ENCODE results near the gene WNT5B.

The WNT5B gene

GRCh38 chr12:1651946-1652345, 22.9 kb downstream of the WNT5B start:
- no peak for DNase-seq (ENCODE audit: low spot score)

- no peak for DNase-seq (ENCODE audit: low spot score)
Observed at GRCh38 chr12:1655225-1655788, 26.3 kb downstream of the WNT5B start.

- no peak for DNase-seq (ENCODE audit: low spot score)
Observed at GRCh38 chr12:1656902-1657301, 27.9 kb downstream of the WNT5B start.

- no peak for DNase-seq (ENCODE audit: low spot score)
Observed at GRCh38 chr12:1657688-1658087, 28.7 kb downstream of the WNT5B start.

GRCh38 chr12:1660304-1661187, 31.5 kb downstream of the WNT5B start:
- DNase-seq (ENCODE audit: low spot score), result peak; percentile 25

GRCh38 chr12:1661553-1662335, 32.7 kb downstream of the WNT5B start:
- DNase-seq (ENCODE audit: low spot score), result peak; percentile 82

- DNase-seq (ENCODE audit: low spot score), result peak; percentile 28
Observed at GRCh38 chr12:1662761-1663439, 33.9 kb downstream of the WNT5B start.

- no peak for DNase-seq (ENCODE audit: low spot score)
Observed at GRCh38 chr12:1663440-1664132, 34.6 kb downstream of the WNT5B start.

GRCh38 chr12:1665366-1665765, 36.3 kb downstream of the WNT5B start:
- DNase-seq (ENCODE audit: low spot score), result peak; percentile 30

- peak; percentile 84 for DNase-seq (ENCODE audit: low spot score)
Observed at GRCh38 chr12:1666215-1666614, 37.2 kb downstream of the WNT5B start.

- DNase-seq (ENCODE audit: low spot score), result peak; percentile 41
Observed at GRCh38 chr12:1666685-1667162, 37.7 kb downstream of the WNT5B start.

GRCh38 chr12:1668833-1669543, 40.0 kb downstream of the WNT5B start:
- peak; percentile 30 for DNase-seq (ENCODE audit: low spot score)

- no peak for DNase-seq (ENCODE audit: low spot score)
Observed at GRCh38 chr12:1670358-1671268, 41.6 kb downstream of the WNT5B start.

- no peak for DNase-seq (ENCODE audit: low spot score)
Observed at GRCh38 chr12:1676043-1676442, 47.0 kb downstream of the WNT5B start.

GRCh38 chr12:1680804-1681492, 51.9 kb downstream of the WNT5B start:
- DNase-seq (ENCODE audit: low spot score), result no peak

- no peak for DNase-seq (ENCODE audit: low spot score)
Observed at GRCh38 chr12:1681493-1681807, 52.4 kb downstream of the WNT5B start.

- DNase-seq (ENCODE audit: low spot score), result no peak
Observed at GRCh38 chr12:1688086-1688710, 59.2 kb downstream of the WNT5B start.

- DNase-seq (ENCODE audit: low spot score), result peak; percentile 97
Observed at GRCh38 chr12:1690578-1691122, 61.6 kb downstream of the WNT5B start, which contains the start of gene ADIPOR2. TSS of gene ADIPOR2 (plus strand) at chr12:1691070. CDS start at chr12:1754344, 63,274 bp downstream.

Measured in hematopoietic multipotent progenitor cell treated with erythropoietin and hydrocortisone succinate and interleukin-3 and kit ligand, for 15 days (in vitro differentiated cells).